Adrenal gland (tissue), 5 donors: Measurements from ENCODE around the gene LCN15.

ENCODE experiments used
- CTCF ChIP-seq, 6 experiments: fragments of 450-650 bp in 4 of 6; fragments of 200-600 bp in 2 of 6; sonication (generic) in 1 of 6; IDR thresholded peaks; 1 replicate in 5 of 6; 2 replicates in 1 of 6; pipeline versions ENCODE4 v1.5.1 to v1.8.0; 2016 to 2021; ENCODE audit warnings: antibody characterized with exemption in 6 of 6, mild to moderate bottlenecking in 2 of 6, moderate library complexity in 1 of 6
- POLR2A ChIP-seq, 2 donors: fragments of 450-650 bp; IDR thresholded peaks; one replicate each; pipeline ENCODE4 v1.6.1; 2017; ENCODE audit warnings: antibody characterized with exemption in 2 of 2, mild to moderate bottlenecking in 2 of 2, moderate library complexity in 1 of 2
- donor health status: DM: no; HTN: no; CAD: no.

GRCh38 chr9:136735812-136736480 lies 28.4 kb downstream of the LCN15 start:
- no peak for TF ChIP-seq CTCF (IDR thresholded peaks at IDR 0.05)
- no peak for TF ChIP-seq POLR2A (IDR thresholded peaks at IDR 0.05)
